HTERT RPE-1 (cell line): Measurements from ENCODE around the gene SAMMSON.

ENCODE experiments used
- in situ Hi-C: fragments of 300-500 bp; cut with MboI; formaldehyde crosslinking; loops from 4 replicates; pipeline ENCODE4 v1.14.3; 2020; ENCODE audit warnings: low sequenced_read_pairs

Gene SAMMSON

DNA sequence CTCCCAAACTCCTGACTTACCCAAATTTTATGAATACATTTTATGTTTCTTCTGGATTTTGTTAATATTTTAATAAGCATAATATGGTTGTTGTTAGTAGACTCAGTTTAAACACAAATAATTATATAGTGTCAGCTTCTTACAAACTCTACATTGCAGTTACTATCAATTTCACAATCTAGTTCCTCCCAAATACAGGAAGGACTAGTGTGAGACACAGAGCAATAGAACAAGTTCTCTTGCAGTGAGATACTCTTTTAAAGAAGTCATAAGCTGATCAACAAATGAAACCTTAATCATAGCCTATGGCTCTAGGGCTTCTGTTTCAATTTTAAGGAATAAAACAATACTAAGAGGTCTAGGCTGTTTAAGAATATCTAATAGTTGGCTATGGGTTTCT lies 86.1 kb downstream of the SAMMSON start:
- in situ Hi-C loops = no loop called here

DNA sequence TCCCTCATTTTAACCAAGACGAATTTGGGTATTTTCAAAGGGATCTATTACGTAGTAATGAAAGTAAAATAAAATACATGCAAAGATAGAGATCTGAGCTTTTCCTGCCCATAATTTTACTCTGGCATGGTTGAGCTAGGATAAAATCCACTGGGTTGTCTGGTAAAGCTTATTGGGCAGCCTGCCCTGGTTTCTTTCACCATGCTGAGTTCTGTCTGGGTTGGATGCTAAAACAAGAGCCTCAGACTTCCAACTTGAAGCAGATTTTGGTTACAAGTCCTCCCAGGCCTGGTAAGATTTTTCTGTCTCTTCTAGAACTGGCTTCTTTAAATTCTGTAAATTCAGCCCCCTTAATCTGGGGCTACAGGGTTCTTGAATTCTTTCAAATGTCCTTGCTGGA lies 86.8 kb downstream of the SAMMSON start:
- in situ Hi-C loops = no loop called here

DNA sequence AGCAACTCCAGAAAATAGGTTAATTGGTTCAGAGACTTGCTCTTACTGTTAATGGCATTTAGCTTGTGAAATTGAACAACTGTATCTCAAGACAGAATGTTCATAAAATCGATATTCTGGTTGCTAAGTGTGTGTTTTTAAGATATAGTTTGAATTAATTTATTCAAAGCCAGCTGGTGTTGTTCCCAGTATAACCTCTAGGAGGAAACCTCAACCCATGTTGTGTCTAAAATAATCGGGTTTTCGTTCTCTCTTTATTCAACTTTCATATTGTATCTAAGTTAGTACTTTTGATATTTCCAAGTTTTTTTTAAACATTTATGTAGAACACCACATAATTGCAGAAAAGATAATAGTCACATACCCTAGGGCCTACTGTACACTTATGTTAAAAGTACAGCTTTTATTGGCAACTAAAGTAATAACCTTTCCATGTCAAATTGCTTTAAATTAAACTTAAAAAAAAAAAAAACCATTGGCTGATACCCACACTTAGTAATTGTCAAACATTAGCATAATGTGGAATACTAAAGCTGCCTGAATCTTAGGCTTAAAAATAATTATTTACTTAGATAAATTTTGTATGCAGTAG lies 90.9 kb downstream of the SAMMSON start:
- in situ Hi-C loops = no loop called here

DNA sequence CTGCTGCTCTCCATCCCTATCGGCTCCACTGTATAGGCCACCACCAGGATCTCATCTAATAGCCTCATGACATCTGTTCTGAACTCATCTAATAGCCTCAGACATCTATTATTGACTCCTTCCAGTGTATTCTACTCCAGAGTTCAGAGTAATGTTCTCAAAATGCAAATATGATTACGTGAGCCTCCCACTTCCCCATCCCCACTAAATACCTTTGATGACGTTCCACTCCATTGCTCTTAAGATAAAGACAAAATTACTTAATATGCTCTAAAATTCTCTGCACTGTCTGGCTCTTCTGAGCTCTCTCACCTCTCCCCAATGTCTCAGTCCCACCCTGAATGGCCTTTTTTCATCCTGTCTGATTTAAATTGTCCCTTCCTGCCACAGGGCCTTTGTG lies 94.7 kb downstream of the SAMMSON start:
- in situ Hi-C loops = no loop called here

DNA sequence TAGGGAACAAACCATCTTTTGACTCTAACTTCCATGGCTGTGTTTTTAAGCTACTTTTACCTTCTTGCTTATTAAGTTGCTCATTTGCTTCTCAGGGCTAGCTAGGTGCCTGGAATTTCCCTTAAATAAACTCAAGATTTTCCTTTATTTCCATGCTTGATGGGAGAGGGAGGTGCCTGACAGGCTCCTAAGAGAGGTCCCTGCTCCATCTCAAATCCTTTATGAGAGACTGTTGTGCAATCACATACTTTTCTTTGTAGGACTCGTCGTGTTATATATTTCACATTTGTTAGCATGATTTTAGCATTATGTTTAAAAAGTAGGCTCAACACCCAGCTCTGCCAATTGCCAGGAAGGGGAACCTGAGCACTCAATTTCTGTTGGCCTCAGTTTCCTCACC lies 95.7 kb downstream of the SAMMSON start:
- in situ Hi-C loops = no loop called here

DNA sequence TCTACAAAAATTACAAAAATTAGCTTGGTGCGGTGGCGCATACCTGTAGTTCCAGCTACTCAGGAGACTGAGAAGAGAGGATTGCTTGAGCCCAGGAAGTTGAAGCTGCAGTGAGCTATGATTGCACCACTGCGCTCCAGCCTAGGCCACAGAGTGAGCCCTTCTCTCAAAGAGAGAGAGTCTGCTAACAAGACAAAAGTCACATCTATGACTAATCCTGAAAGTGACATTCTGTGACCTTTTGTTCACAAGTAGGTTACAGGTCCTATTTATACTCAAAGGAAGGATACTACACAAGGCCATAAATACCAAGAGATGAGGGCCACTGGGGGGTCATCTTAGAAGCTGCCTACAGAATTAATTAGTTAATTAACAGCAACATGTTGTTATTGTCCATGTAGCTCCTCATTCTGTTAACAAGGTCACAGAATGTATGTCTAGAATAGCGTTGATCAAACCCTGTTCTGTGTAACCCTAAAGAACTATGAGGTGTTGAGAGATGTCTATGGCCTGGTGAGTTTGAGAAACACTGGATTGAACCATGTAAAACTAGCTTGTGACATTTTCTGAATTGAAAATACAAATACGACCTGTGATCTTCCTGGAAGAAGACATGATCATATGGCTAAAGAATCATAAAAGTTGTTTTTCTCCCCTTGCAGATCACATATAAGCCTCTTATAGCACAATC lies 97.0 kb downstream of the SAMMSON start:
- in situ Hi-C loops = no loop called here

DNA sequence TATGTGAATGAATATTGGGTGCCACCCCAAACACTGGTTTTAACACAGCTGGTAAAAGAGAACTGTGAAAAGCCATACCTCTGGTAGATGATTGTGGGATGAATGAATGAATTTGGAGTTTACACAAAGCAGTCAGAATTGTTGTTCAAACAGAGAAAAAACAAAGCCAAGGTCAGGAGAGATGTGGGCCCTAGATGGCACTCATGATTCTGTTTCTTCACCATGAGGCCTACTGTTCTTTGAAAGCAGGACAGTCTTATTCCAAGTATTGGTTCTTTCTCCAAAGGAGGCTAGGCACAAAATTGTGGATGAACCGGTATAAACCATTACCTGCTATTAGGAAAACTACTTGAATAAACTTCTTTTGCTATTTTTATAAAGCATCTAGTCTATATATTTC lies 97.6 kb downstream of the SAMMSON start:
- in situ Hi-C loops = no loop called here

DNA sequence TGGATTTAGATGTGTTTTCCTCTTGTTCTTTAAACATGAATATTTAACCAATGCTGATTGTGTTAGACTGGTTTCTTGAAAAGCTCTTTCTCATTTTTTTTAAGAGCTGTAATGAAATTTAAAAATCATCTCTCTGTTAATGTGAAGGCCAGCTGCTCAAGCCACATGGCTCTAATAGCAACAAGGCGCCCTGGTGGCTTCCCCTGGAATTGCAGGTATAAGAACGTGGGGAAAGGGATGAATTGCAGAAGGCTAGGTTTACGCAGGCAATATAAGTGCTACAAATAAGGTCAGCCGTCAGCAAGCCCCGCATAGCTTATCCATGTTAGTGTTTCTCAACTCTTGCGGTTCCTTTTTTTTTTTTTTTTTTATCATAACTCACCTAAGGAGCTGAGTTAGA lies 108.5 kb downstream of the SAMMSON start:
- in situ Hi-C loops = no loop called here

DNA sequence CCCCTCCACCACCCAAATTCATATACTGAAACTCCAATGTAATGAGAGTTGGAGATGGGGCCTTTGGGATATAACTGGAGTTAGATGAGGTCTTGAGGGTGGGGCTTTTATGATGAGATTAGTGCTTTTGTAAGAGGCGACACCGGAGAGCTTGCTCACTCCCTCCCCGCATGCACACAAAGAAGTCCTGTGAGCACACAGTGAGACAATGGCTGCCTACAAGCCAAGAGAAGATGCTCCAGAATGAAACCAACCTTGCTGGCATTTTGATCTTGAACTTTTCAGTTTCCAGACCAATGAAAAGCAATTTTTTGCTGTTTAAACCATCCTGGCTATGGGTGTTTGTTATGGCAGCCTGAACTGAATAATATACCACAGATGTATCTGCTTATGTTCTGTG lies 109.0 kb downstream of the SAMMSON start:
- in situ Hi-C loops = no loop called here

DNA sequence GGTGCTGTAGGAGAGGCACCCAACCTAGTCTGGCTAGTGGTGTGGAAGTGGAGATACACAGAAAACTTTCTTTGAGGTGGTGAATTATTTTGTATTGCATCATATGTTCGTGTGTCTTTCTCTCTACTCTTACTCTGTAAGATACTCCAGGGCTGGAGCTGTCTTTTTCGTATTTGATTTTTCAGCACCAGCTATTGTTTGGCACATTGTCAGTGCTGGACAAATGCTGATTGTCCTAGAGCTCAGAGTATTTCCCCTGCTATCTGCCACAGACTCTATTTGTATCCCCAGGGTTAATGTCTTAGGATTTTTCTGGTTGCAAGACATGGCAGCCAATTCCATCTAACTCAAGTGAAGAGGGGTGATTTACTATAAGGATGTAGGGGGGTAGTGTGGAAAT lies 110.5 kb downstream of the SAMMSON start:
- in situ Hi-C loops = no loop called here

DNA sequence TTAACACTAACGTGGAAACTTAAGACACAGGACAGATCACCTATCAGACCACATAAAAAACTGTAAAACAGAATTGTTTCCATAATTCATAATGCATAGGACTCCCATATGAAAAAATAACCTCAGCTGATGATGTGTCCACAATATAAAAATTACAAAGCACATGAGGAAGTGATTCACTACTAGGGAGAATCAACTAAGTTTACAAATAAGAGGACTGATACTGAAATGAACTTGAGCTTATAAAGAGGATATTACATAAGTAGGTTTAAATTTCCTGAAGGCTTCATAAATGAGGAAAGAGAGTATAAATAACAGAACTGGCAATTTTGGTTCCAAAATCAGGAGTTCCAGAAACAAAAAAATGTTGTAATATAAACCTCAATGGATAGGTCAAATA lies 111.9 kb downstream of the SAMMSON start:
- in situ Hi-C loops = no loop called here

DNA sequence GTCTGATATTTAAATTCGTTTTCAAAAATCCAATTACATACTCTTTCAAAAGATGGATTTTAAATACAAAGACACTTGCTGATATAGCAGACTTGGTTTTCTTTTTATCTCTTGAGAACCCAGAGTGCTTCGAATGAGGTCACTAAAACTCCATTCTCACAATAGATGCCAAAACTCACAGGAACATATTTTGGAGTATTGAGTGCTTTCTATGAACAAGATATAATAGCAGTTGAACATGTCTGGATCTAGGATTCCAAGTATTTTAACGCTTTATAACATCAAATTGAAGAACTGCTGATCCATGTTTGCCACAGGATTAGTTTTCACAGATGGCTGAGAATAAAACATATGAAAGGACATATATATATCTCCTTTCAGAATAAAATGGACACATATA lies 113.2 kb downstream of the SAMMSON start:
- in situ Hi-C loops = no loop called here

DNA sequence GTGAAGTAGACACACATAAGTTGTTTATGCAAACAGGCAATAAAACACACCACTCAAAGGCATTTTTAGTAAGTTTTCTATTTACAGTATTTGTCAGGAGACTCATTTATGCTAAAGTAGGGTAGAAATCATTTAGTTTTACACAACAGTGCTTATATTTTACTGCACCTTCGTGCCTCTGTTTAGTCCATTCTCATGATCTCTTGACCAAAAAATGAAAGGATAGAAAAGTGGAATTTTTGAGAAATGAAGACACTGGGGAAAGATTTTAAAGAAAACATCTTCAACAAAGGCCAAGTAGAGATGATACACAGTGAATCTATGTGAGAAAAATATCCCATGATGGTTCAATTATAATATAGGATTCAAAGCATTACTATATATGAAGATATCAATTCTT lies 114.9 kb downstream of the SAMMSON start:
- in situ Hi-C loops = no loop called here

DNA sequence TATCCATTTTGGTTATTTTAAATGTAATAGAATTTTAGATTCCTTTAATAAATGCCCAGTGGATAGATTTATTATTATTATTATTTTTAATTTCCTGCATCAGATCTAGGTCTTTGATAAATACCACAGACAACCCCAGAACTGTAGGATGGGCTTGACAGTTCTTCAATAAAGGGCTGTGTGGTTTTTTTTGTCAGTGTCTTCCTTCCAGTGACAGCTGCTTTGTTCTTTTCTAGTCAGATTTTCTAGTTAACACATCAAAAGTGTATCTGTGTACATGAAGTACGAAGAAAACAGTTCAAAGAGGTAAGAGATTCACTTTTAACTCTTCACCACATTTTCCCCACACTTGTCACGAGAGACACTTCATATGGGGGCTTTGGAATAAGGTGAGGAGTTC lies 120.3 kb downstream of the SAMMSON start:
- in situ Hi-C loops = no loop called here
